ENCODE results near the gene NCOA7. TPM values are rescaled to one million over a fixed set of nuclear protein-coding genes. Genes with fewer than 3 reads are reported as not detected.
"Not testable (repeated sequence)": the region's sequence is repeated elsewhere in the genome, so short reads cannot be mapped to it uniquely, and the experiment has no call there.

NCOA7 gene
- total RNA-seq, 6 experiments from 2014 or later = 11.4 to 71.8 (median 23.0) TPM

GRCh38 chr6:125798734-125799508 is 8.2 kb downstream of the NCOA7 start:
- H3K36me3 ChIP-seq = no peaks in the 10 kb centered on the region
- no peak for DNase-seq
- H3K27ac ChIP-seq = no peak overlapping the region
- H3K27me3 ChIP-seq = no peaks in the 10 kb centered on the region
- H3K4me1 ChIP-seq = peaks cover 0 to 3% (median 0%) of the 10 kb centered on the region in 4 donors
- no peak overlapping the region for H3K4me3 ChIP-seq
- TF ChIP-seq POLR2A (IDR thresholded peaks at IDR 0.05) = no peak
- TF ChIP-seq, protein P1, sequence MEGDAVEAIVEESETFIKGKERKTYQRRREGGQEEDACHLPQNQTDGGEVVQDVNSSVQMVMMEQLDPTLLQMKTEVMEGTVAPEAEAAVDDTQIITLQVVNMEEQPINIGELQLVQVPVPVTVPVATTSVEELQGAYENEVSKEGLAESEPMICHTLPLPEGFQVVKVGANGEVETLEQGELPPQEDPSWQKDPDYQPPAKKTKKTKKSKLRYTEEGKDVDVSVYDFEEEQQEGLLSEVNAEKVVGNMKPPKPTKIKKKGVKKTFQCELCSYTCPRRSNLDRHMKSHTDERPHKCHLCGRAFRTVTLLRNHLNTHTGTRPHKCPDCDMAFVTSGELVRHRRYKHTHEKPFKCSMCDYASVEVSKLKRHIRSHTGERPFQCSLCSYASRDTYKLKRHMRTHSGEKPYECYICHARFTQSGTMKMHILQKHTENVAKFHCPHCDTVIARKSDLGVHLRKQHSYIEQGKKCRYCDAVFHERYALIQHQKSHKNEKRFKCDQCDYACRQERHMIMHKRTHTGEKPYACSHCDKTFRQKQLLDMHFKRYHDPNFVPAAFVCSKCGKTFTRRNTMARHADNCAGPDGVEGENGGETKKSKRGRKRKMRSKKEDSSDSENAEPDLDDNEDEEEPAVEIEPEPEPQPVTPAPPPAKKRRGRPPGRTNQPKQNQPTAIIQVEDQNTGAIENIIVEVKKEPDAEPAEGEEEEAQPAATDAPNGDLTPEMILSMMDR (IDR thresholded peaks at IDR 0.05) = no peak
- peak in 2 of 4 donors; percentile 18 to 43 for ATAC-seq
- intact Hi-C loops (cut with DNase I) = no loop called here
- H3K9me3 ChIP-seq = no peaks in the 10 kb centered on the region
- 75% methylated on average over 5 of the region's 5 CpGs for WGBS (ENCODE audit: insufficient coverage, low coverage, low lambda C conversion rate, missing lambda C conversion rate)

DNA sequence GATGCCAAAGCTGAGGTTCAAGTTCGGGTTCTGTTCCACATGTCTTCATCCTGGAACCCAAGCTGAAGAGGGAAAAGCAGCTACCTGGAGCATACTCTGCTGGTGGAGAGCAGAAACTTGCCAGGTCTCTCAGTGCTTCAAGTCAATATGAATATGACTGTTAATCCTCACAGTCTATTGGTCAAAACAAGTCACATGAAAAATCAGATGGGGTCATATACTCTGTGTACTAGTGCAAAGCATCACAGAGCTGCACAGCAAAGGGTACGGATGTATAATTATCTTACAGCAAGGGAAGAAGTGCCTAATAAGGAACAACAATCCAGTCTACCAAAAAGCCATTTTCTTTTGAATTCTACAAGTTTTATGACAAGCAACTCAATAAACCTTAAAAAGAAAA is 11.6 kb downstream of the NCOA7 start:
- Histone ChIP-seq H3K27me3 (no peaks in the 10 kb centered on the region), H3K4me3 (no peak overlapping the region), H3K36me3 (no peaks in the 10 kb centered on the region), H3K4me1 (no peaks in the 10 kb centered on the region), H3K27ac (no peak overlapping the region), H3K9me3 (no peaks in the 10 kb centered on the region)
- ATAC-seq = no peak
- no peak for DNase-seq
- intact Hi-C loops (cut with DNase I) = no loop called here
- no peak for TF ChIP-seq POLR2A (IDR thresholded peaks at IDR 0.05)
- TF ChIP-seq, protein P1 (IDR thresholded peaks at IDR 0.05) = no peak
- 62% methylated on average over 1 of the region's 2 CpGs for WGBS (ENCODE audit: insufficient coverage, low coverage, low lambda C conversion rate, missing lambda C conversion rate)

- no peaks in the 10 kb centered on the region for H3K4me1 ChIP-seq
- peak; percentile 49 to 65 (median 53) for ATAC-seq
These were observed 12.2 kb downstream of the NCOA7 start for GRCh38 chr6:125802943-125803377.

GRCh38 chr6:125804264-125804663 is 13.5 kb downstream of the NCOA7 start:
- H3K27me3 ChIP-seq = no peaks in the 10 kb centered on the region
- ATAC-seq (no peak), DNase-seq (no peak)
- H3K4me1 ChIP-seq = no peaks in the 10 kb centered on the region
- no peak overlapping the region for H3K4me3 ChIP-seq
- TF ChIP-seq, protein P1 (IDR thresholded peaks at IDR 0.05) = no peak
- no peak for TF ChIP-seq POLR2A (IDR thresholded peaks at IDR 0.05)
- no peak overlapping the region for H3K27ac ChIP-seq
- no peaks in the 10 kb centered on the region for H3K36me3 ChIP-seq
- intact Hi-C loops (cut with DNase I) = no loop called here
- no peaks in the 10 kb centered on the region for H3K9me3 ChIP-seq

More at GRCh38 chr6:125802943-125803377, 12.2 kb downstream of the NCOA7 start:
- Histone ChIP-seq H3K9me3 (no peaks in the 10 kb centered on the region), H3K27me3 (no peaks in the 10 kb centered on the region), H3K36me3 (no peaks in the 10 kb centered on the region), H3K4me3 (no peak overlapping the region), H3K27ac (peak overlapping the region in 2 of 3 donors; percentile 24 to 52)
- no peak for DNase-seq
- intact Hi-C loops (cut with DNase I) = no loop called here
- WGBS (ENCODE audit: insufficient coverage, low coverage, low lambda C conversion rate, missing lambda C conversion rate) = 30% methylated on average over 4 of the region's 4 CpGs
- TF ChIP-seq POLR2A (IDR thresholded peaks at IDR 0.05) = no peak
- TF ChIP-seq, protein P1 (IDR thresholded peaks at IDR 0.05) = no peak

- H3K4me3 ChIP-seq; DNase-seq; H3K27ac ChIP-seq; H3K36me3 ChIP-seq; H3K9me3 ChIP-seq; ATAC-seq; H3K4me1 ChIP-seq; intact Hi-C loops (cut with DNase I); H3K27me3 ChIP-seq: not testable (repeated sequence)
- WGBS (ENCODE audit: insufficient coverage, low coverage, low lambda C conversion rate, missing lambda C conversion rate) = 88% methylated on average over 2 of the region's 10 CpGs
These were observed 14.2 kb downstream of the NCOA7 start for GRCh38 chr6:125804866-125805425.

Measured in right lobe of liver (tissue), 6 donors.